GM18867 (cell line): ENCODE results near the gene SCMH1.

ENCODE experiments used
- ATAC-seq: cut with Tn5 transposase; IDR thresholded peaks from one replicate; pipeline ENCODE4 v1.9.1; 2021; ENCODE audit warnings: mild to moderate bottlenecking, moderate library complexity; ENCODE audit not compliant: unreplicated experiment

SCMH1 gene

GRCh38 chr1:41101950-41102607 lies 140.0 kb downstream of the SCMH1 start:
- ATAC-seq = no peak

GRCh38 chr1:41101076-41101475 lies 141.0 kb downstream of the SCMH1 start:
- no peak for ATAC-seq

- no peak for ATAC-seq
Measured at GRCh38 chr1:41100170-41100569, 141.9 kb downstream of the SCMH1 start.

GRCh38 chr1:41098730-41099460 lies 143.2 kb downstream of the SCMH1 start:
- ATAC-seq = no peak

GRCh38 chr1:41097105-41097504 lies 145.0 kb downstream of the SCMH1 start:
- ATAC-seq = no peak

- ATAC-seq = no peak
Measured at GRCh38 chr1:41093826-41094225, 148.3 kb downstream of the SCMH1 start.

- no peak for ATAC-seq
Measured at GRCh38 chr1:41086921-41087320, 155.2 kb downstream of the SCMH1 start.

GRCh38 chr1:41078616-41079015 lies 163.5 kb downstream of the SCMH1 start:
- ATAC-seq = no peak

- no peak for ATAC-seq
Measured at GRCh38 chr1:41078193-41078592, 163.9 kb downstream of the SCMH1 start.

GRCh38 chr1:41073971-41074370 lies 168.1 kb downstream of the SCMH1 start:
- no peak for ATAC-seq

GRCh38 chr1:41072051-41072450 lies 170.1 kb downstream of the SCMH1 start:
- no peak for ATAC-seq

GRCh38 chr1:41056907-41057306 lies 185.2 kb downstream of the SCMH1 start:
- ATAC-seq = no peak

- ATAC-seq = no peak
Measured at GRCh38 chr1:41053316-41053715, 188.8 kb downstream of the SCMH1 start.

- ATAC-seq = no peak
Measured at GRCh38 chr1:41051022-41051421, 191.1 kb downstream of the SCMH1 start.

GRCh38 chr1:41048540-41048939 lies 193.6 kb downstream of the SCMH1 start:
- no peak for ATAC-seq

GRCh38 chr1:41046347-41046775 lies 195.7 kb downstream of the SCMH1 start:
- ATAC-seq = no peak

GRCh38 chr1:41045740-41046139 lies 196.4 kb downstream of the SCMH1 start:
- ATAC-seq = no peak

GRCh38 chr1:41044187-41044586 lies 197.9 kb downstream of the SCMH1 start:
- no peak for ATAC-seq

GRCh38 chr1:41041614-41042270 lies 200.4 kb downstream of the SCMH1 start:
- ATAC-seq = no peak

- ATAC-seq = no peak
Measured at GRCh38 chr1:41038110-41038509, 204.0 kb downstream of the SCMH1 start.

- no peak for ATAC-seq
Measured at GRCh38 chr1:41037116-41037903, 204.8 kb downstream of the SCMH1 start.
